Measurements from ENCODE around the gene TANC1. TPM values are rescaled to one million over a fixed set of nuclear protein-coding genes. Genes with fewer than 3 reads are reported as not detected.

TANC1 gene
- total RNA-seq, 1 experiment from 2014 or later, result 2.5 TPM

DNA sequence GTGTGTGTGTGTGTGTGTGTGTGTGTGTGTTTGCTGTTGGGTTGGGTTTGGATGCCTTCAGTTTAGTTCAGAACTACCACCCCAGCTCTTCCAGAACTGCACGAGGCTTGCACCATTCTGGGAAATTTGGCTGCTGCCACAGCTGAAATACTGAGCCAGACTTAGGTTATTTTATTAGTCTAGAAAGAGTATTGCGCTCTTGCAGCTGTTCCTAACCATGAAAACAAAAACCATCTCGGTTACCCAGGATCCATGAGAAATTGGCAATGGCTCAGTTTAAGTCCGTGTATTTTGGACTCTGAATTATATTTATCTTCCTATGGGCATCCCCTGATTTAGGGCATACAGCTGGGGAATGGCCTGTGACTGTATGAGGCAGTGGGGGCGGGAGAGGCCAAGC is 83.2 kb downstream of the TANC1 start:
- H2BK15ac ChIP-seq (ENCODE audit: low read depth, low read length), result no peak overlapping the region
- no peaks in the 10 kb centered on the region for H3K9me3 ChIP-seq (ENCODE audit: control insufficient read depth, low read depth, low read length)
- no peak overlapping the region for H2BK120ac ChIP-seq (ENCODE audit: low read depth, low read length, poor library complexity, severe bottlenecking)
- no peak overlapping the region for H2BK12ac ChIP-seq (ENCODE audit: insufficient read length, low read depth, low read length)
- H3K4me1 Mint-ChIP-seq, result peaks cover 16% of the 10 kb centered on the region in 2 experiments
- no peak overlapping the region for H3K27ac ChIP-seq (ENCODE audit: insufficient read length, low read depth, low read length)
- H3K9ac ChIP-seq (ENCODE audit: extremely low read depth, insufficient read length, low read length), result no peak overlapping the region
- H3K4me2 ChIP-seq (ENCODE audit: insufficient read depth, insufficient read length, low read length), result no peak overlapping the region
- H3K79me2 ChIP-seq (ENCODE audit: insufficient read depth, low read length), result no peaks in the 10 kb centered on the region
- no peak overlapping the region; a peak in 1 of 7 replicates for H3K27ac Mint-ChIP-seq
- no peak overlapping the region for H3K18ac ChIP-seq (ENCODE audit: insufficient read length, low read depth, low read length)
- no peak for DNase-seq
- H3K56ac ChIP-seq (ENCODE audit: insufficient read length, low read depth, low read length), result no peak overlapping the region
- H2BK5ac ChIP-seq (ENCODE audit: insufficient read length, low read length), result no peak overlapping the region
- no peak overlapping the region for H4K8ac ChIP-seq (replicated peaks; ENCODE audit: insufficient read length, low read depth, low read length)
- no peak overlapping the region for H2AK5ac ChIP-seq (ENCODE audit: insufficient read length, low read length)
- H4K91ac ChIP-seq (ENCODE audit: insufficient read length, low read depth, low read length), result no peak overlapping the region
- H3K14ac ChIP-seq (ENCODE audit: insufficient read depth, low read length), result no peak overlapping the region
- TF ChIP-seq, protein P1, sequence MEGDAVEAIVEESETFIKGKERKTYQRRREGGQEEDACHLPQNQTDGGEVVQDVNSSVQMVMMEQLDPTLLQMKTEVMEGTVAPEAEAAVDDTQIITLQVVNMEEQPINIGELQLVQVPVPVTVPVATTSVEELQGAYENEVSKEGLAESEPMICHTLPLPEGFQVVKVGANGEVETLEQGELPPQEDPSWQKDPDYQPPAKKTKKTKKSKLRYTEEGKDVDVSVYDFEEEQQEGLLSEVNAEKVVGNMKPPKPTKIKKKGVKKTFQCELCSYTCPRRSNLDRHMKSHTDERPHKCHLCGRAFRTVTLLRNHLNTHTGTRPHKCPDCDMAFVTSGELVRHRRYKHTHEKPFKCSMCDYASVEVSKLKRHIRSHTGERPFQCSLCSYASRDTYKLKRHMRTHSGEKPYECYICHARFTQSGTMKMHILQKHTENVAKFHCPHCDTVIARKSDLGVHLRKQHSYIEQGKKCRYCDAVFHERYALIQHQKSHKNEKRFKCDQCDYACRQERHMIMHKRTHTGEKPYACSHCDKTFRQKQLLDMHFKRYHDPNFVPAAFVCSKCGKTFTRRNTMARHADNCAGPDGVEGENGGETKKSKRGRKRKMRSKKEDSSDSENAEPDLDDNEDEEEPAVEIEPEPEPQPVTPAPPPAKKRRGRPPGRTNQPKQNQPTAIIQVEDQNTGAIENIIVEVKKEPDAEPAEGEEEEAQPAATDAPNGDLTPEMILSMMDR (conservative IDR thresholded peaks at IDR 0.05), result no peak
- no peaks in the 10 kb centered on the region for H3K79me1 ChIP-seq (ENCODE audit: insufficient read depth, low read depth, low read length, poor library complexity, severe bottlenecking)
- no peaks in the 10 kb centered on the region for H3K23me2 ChIP-seq (ENCODE audit: insufficient read length, low read depth, low read length, poor library complexity, severe bottlenecking)
- H2AFZ ChIP-seq (ENCODE audit: low read length), result no peak overlapping the region
- no peaks in the 10 kb centered on the region for H4K20me1 ChIP-seq (ENCODE audit: control insufficient read depth, insufficient read depth, insufficient read length)
- no peaks in the 10 kb centered on the region for H3K27me3 Mint-ChIP-seq (ENCODE audit: low read depth)
- H3K4ac ChIP-seq (ENCODE audit: low read depth, low read length), result no peak overlapping the region
- no CpG with 5 or more reads among the region's 5 CpGs for WGBS (ENCODE audit: extremely low coverage, insufficient read length, low lambda C conversion rate)
- no peaks in the 10 kb centered on the region for H3K9me3 Mint-ChIP-seq
- H3T11ph ChIP-seq (ENCODE audit: low read length), result no peak overlapping the region
- 0 out of 2 replicates have a peak, but pooled peaks cover 2% of the 10 kb centered on the region for H3K4me1 ChIP-seq (ENCODE audit: insufficient read depth, low read length)
- H3K23ac ChIP-seq (ENCODE audit: insufficient read length, low read depth, low read length), result no peak overlapping the region
- no peak overlapping the region for H4K5ac ChIP-seq (ENCODE audit: insufficient read length, low read depth, low read length)
- H2BK20ac ChIP-seq (ENCODE audit: low read depth, low read length, poor library complexity, severe bottlenecking), result no peak overlapping the region
- no peaks in the 10 kb centered on the region for H3K36me3 Mint-ChIP-seq (ENCODE audit: insufficient read depth in 1 of 3, low read depth in 3 of 3)
- no peaks in the 10 kb centered on the region for H3K27me3 ChIP-seq (ENCODE audit: insufficient read depth, low read length)
- no peak overlapping the region for H3K4me3 Mint-ChIP-seq
